NCI-H524 (cell line): Measurements from ENCODE around the gene TEKT5.
"Not testable (repeated sequence)": the region's sequence is repeated elsewhere in the genome, so short reads cannot be mapped to it uniquely, and the experiment has no call there.

Experiments
- DNase-seq, 2 experiments: peaks; one replicate each; lab custom pipeline; 2025; lab: John Stamatoyannopoulos, UW

Gene TEKT5

DNA sequence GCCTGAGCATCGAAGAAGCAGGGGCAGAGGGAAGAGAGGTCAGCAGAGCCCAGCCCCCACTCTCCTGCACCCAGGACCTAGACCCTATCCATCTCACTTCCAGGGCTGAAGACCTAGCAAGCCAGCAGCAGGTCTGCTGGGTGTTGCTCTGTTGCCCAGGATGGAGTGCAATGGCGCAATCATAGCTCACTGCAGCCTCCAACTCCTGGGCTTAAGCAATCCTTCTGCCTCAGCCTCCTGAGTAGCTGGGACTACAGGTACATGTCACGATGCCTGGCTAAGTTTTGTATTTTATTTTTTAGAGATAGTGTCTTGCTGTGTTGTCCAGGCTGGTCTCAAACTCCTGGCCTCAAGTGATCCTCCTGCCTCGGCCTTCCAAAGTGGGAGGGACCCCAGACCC lies 61.3 kb downstream of the TEKT5 start:
- not testable (repeated sequence) for DNase-seq

DNA sequence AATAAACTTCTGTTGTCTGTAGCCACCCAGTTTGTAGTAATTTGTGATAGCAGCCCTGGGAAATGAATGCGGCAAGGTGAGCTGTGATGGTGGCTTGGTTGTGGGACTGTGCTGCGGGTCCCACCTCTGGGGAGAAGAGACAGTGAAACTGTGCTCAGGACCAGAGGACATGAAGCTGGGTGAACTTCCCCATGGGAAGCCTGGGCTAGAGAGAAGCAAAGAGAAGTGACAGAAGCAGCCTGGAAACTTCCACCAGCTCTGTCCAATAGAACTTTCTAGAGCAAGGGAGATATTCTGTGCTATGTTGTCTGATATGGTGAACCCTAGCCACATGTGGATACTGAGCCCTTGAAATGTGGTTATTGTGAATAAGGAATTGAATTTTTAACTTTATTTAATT lies 62.8 kb downstream of the TEKT5 start:
- DNase-seq, result no peak

DNA sequence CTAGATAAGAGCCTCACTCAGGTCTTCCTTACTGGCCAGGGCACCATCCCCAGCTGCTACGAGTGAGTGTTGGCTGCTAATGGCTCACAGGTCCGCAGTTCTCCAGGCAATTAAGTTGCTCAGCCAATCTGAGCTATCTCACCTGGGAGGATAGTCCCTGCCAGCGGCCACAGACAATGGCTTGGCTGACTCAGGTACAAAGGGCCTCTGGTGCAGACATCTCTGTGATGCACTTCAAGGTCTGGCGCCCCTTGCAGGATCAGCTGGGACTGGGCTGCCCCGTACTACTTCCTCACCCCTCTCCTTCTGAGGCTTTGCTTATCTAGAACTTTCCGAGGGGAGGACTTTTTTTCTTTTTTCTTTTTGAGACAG lies 65.2 kb downstream of the TEKT5 start:
- no peak for DNase-seq

DNA sequence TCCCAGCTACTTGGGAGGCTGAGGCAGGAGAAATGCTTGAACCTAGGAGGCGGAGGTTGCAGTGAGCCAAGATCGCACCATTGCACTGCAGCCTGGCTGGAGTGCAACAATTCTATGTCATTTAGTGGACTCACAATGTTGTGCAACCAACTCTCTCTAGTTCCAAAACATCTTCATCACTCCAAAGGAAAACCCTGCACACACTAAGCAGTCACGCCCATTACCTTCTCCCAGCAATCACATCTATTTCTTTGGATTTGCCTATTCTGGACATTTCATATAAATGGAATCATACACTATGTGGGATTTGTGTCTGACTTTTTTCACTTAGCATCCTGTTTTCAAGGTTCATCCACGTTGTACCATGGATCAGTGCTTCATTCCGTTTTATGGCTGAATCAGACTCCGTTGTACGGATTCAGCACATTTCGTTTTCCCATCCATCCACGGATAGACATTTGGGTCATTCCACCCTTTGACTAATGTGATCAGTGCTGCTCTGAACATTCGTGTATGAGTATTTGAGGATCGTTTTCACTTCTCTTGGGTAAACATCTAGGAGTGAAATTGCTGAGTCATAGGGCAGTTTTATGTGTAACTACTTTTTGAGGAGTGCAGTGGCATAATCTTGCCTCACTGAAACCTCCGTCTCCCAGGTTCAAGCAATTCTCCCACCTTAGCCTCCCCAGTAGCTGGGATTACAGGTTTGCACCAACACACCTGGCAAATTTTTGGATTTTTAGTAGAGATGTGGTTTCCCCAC lies 69.0 kb downstream of the TEKT5 start:
- DNase-seq, result no peak

DNA sequence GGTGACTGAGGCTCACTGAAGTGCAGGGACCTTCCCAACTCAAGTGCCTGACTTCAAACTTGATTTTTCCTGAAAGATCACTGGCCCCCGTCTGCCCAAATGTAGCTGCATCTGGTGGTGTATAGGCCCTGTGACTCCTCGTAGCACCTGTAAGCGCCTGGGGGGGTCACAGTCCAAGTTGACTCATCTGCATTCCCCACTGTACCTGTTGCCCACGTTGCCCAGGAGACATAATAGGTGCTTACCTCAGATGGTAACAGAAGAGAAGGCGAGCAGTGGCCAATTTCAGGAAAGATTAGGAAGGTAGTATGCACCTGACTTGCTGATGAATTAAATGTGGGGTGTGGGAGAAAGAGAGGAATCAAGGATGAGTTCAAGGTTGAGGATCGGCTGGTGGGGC lies 70.2 kb downstream of the TEKT5 start:
- no peak for DNase-seq

DNA sequence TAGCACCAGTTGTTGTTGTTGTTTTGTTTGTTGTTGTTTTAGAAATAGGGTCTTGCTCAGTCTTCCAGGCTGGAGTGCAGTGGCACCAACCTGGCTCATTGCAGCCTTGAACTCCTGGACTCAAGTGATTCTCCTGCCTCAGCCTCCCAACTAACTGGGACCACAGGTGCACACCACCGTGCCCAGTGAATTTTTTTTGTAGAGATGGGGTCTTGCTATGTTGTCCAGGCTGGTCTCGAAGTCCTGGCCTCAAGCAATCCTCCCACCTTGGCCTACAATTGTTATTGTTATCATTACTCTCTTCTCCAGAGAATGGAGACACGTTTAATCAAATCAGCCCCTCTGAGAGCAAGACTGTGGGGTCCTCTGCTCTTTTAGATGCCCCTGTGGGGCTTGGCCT lies 71.7 kb downstream of the TEKT5 start:
- no peak for DNase-seq

DNA sequence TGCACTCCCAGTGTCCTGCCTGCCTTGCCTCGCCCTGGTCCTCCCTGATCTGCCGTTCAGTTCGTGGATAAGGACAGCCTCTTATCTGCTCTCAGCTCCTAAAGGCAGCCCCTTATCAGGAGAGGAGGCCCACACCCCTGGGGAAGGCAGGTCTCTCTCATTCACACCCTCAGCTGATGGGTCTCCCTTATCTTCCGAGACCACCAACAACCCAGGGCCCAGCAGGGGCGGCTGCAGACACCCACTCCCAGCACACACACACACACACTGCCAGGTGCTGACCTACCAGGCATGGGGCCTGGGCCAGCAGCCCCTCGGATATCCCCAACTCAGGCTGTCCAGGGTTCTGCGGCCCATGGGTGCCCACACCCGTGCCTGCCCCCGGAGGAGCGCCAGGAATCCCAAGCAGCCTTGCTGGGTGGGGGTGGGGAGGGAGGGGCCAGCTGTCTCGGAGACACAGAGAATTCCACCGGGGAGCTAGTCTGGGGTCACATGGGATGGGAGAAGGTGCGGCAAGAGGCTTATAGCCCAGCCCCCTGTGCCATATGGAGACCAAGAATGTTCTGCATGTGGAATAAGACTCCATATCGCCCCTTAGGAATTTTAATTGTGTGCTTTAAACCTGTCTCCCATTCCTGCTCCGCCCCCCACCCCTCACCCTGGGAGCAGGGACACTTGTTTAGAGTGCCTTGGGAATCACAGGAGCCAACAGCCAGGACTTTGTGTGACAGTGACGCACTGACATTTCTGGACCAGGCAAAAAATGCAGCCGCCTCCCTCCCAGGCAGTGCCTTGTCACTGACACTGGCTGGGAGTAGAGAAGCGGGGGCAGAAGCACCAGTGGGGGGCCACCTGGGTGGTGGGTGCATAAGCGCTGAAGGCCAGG lies 72.5 kb downstream of the TEKT5 start:
- peak; percentile 93 to 97 for DNase-seq

DNA sequence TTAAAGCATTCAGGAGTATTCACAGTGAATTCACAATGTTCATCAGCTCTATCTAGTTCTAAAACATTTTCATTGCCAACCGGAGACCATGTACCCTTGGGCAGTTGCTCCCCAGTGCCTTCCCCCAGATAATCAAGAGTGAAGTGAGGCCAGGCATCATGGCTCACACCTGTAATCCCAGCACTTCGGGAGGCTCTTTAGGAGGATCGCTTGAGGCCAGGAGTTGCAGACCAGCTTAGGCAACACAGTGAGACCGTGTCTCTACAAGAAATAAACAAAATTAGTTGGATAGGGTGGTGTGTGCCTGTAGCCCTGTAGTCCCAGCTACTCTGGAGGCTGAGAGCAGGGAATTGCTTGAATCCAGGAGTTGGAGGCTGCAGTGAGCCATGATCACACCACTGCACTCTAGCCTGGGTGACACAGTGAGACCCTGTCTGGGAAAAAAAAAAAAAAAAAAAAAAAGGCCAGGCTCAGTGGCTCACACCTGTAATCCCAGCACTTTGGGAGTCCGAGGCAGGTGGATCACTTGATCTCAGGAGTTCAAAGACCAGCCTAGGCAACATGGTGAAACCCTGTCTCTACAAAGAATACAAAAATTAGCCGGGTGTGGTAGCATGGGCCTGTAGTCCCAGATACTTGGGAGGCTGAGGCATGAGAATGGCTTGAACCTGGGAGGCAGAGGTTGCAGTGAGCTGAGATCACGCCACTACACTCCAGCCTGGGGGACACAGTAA lies 73.3 kb downstream of the TEKT5 start:
- DNase-seq, result not testable (repeated sequence)

DNA sequence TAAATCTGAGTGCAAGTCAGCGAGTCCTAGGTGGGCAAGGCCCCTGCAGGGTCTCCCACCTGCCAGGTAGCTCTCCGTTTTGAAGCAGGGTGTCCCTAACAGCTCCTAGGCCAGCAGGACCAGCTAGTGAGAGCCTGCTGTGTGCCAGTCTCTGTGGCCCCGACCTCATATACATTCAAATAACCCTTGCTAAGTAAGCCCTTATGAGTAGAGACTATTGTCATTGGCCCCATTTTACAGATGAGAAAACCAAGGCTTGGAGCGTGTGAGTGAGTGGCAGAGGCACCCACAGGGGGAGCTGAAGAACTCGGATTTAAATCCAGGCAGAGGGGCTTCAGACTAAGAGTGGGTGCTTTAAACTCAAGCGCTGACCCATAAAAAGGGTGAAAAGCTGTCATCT lies 74.6 kb downstream of the TEKT5 start:
- no peak for DNase-seq

DNA sequence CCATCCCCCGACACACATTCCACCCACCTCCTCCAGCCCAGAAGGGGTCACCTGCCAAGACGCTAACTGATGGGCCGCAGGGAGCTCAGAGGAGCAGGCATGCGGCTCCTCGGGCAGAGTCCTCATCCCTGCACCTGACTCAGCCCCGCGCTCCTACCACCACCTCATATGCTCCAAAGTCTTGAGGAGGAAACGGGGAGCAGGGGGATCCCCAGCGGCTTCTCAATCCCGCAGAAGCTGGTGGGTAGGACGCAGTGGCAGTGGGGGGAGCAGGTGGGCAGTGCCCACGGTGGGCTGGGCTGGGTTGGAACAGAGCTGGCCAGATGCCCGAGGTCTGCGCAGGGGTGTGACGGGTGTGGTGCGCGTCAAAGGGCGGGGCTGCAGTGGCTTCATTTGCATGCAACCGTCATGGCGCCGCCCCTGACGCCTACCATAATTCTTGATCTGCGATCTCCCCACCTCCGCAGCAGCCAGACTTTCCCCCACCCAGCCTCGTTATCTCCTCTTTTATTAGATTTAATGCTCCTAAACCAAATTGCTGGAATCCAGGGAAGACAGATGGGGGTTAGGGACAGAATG lies 75.4 kb downstream of the TEKT5 start:
- no peak for DNase-seq

DNA sequence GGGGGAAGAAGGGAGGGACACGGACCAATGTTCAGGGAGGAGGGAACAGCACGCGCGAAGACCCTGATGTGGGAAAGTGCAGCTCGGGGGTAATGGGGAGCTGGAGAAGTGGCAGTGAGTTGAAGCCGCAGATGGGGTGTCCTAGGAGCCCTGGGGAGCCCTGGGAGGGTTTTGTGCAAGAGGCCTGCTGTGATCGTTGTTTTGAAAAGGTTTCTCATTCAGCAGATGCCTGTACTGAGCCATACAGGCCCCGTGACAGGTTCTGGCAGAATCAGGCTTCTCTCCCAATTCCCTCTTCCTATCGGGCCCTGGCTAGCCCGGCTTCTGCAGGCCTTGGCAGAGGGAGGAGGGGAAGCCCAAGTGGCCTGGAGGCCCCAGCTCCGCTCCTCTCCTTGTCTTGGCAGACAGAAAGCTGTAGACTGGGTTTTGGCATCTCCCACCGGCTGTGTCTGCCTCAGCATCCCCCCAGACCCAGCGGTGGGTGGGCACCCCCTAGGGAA lies 76.0 kb downstream of the TEKT5 start:
- DNase-seq, result no peak

DNA sequence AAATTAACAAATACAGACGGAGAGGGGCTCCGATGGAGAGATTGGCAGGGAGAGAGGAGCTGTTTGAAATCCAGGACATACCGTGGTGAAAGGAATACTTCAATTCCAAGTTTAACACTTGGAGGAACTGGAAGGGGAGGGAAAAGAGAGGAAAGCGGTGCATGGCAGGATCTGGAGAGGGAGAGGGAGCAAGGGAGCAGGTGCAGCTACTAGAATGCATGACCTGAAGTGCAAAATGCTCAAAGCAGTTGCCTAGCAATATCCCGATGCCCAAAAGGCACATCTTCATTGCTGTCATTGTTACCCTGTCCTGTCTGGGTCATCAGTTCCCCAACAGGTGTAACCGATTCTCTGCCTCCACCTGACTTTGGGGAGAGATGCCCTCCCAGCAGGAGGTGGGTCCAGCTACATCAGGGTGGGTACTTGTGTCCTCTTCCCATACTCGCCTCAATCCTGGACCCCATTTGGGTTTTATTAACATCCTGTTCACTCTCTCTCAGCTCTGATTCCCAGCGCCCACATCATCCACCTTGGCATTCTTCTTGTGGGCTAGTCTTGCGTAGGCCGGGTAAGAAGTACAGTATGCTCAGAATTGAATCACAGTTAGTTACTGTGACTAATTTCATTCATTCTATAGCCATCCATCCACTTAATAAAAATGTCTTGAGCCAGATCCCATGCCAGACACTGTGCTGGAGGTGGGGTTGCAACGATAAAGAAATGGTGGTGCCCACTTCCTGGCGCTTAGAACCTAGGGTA lies 76.9 kb downstream of the TEKT5 start:
- no peak for DNase-seq

DNA sequence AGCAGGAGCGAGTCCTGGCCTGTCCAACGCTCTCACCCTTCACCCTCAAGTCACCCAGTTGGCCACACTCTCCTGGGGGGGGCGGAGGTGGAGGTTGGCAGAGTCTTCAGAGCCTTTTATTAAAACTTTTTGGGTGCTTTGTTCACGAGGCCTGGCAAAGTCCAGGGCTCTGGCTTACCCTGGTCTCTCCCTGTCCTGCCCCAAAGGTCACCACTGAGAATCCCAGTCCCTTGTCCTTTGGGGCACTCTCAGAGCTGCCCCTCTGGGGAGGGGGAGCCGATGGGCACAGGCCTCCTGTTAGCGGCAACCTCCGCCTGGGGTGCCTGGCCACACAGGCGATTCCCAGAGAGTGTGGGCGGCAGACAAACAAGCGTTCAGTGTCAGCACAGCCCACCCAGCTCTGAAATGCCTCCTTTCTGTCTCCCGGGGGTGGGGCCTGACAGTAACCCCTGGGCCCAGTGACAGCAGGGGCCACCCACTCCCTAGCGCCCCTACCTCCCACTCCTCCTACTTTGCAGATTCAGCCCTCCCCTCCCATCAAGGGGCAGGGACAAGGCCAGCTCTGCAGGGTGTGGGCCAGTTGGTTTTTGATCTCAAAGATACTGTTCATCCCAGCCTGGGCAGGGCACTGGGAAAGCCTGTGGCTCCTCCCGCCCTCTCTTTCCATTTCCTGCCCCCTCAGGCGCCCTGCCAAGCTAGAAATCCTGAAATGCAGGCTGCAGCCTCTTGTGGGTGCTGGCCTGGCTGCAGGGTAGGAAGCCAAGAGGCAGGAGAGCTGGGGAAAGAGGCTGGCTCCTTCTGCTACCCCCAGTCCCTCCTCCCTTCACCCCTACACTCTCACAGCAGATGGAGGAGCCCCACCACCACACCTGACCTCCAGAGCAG lies 77.7 kb downstream of the TEKT5 start:
- DNase-seq, result peak; percentile 32 to 47

DNA sequence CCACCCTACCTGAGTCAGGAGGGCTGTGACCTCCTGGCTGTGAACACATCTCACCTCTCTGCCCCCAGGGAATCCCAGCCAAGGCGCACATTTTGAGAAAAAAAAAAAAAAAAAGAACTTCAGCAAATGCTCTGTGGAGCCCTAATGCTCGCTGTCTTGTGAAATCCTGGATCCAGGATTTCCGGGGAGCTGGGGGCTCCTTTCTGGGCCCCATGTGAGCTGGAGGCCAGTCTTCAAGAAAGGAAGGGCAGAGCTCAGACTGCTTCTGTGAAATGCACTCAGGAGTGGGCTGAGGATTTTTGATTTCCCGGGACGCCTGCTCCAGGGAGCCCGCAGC lies 78.3 kb downstream of the TEKT5 start:
- no peak for DNase-seq

DNA sequence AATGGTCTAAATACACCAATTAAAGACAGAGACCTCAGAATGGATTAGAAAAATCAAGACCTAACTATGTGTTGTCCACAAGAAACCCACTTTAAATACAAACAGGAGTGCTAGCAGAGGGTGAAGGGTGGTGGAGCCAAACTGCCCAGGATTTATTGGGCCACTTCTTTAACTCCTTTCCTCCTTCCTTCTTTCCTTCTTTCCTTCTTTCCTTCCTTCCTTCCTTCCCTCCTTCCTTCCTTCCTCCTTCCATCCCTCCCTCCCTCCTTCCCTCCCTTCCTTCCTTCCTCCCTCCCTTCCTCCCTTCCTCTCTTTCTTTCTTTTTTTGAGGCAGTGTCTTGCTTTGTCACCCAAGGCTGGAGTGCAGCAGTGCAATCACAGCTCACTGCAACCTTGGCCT lies 80.0 kb downstream of the TEKT5 start:
- no peak for DNase-seq

DNA sequence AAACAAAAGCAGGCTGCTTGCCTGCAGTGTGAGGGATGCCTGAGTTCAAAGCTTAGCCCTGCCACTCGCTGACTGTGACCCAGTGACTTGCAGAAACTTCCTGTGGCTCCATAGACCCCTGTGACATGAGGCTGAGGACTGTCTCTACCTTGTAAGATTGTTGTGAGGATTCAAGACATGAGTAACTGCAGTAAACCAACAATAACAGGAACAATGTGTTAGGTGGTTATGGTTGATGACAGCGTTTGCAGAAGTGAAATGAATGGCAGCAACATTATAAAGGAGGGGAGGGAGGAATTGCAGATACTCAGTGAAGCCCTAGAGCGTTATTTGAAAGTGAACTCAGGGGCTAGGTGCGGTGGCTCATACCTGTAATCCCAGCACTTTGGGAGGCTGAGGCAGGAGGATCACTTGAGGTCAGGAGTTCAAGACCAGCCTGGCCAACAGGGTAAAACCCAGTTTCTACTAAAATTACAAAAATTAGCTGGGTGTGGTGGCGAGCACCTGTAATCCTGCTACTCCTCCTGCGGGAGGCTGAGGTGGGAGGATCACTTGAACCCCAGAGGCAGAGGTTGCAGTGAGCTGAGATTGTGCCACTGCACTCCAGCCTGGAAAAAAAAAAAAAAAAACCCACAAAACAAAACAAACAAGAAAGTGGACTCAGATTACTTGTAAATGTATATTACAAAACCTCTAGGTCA lies 80.8 kb downstream of the TEKT5 start:
- DNase-seq, result no peak

DNA sequence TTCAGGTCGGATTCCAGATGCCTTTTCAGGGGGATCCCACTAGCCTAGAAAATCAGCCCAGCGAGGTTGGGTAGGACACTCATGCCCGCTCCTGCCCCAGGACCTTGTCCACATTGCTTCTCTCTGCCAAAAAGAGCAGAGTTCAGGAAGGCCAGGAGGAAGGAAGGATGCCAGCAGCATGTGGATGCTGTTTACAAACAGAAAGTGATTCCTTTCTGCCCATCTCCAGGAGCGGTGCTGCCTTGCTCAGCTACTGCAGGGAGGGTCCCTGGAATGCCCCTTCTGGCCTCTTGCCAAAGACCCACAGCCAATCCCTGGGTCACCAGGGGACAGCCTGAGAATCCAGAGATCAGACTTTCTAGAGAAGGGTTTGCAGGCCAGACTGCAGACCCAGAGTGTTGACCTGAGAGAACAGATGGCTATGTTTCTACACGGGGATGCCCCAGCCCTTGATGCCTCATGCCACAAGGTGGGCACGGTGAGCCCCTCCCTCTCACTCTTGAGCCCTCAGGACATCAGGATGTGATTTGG lies 82.0 kb downstream of the TEKT5 start:
- DNase-seq, result peak; percentile 44 to 63

DNA sequence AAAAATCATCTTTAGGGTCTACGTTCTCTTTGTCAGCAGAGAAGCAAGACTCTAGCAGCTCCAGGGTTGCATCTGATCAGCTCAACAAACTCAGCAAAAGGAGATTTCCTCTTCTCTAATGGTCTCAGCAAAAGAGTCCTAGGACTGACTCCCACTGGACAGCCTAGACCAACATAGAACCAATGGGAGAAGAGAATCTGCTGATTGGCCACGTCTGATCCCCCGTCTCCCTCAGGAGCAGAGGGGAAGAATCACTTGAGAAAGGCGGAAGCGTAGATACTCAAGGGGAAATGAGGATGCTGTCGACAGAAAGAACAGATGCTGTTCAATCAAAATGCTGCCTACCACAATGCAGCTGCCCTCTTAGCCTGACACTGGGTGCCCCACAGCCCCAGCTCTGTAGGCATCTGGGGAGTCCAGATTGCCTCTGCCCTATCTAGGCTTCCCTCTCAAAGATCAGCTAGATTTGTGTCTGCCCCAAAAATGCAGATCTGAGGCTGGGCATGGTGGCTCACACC lies 82.8 kb downstream of the TEKT5 start:
- peak; percentile 96 to 99 for DNase-seq

DNA sequence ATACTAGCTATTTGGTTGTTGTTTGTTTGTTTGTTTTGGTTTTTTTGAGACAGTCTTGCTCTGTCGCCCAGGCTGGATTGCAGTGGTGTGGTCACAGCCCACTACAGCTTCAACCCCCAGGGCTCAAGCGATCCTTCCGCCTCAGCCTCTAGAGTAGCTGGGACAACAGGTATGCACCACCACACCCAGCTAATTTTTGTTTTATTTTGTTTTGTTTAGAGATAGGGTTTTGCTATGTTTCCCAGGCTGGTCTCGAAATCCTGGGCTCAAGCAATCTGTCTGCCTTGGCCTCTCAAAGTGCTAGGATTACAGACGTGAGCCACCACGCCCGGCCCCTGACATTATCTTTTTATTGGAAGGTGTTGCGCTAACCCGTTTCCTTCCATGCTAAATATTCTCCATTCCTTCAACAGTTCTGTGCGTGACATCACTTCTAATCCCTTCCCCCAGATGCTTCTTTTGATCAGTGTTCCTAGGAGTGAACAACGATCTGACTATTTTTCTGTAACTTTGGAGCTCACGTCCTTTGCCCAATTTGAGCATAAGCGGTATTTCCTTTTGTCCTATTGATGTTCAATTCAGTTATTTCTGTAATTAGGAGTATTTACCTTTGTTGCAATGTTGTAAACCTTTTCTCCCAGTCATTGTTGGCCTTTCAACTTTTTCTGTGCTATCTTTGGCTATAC lies 84.1 kb downstream of the TEKT5 start:
- DNase-seq, result peak in 1 of 2 experiments; percentile 41
